Tibial nerve (tissue), 4 donors: ENCODE results near the gene CEP85L.

Experiments used
- CTCF ChIP-seq, 5 experiments: fragments of 200-600 bp in 3 of 5; fragments of 450-650 bp in 2 of 5; sonication (generic) in 3 of 5; IDR thresholded peaks; one replicate each; pipeline ENCODE4 v1.5.1; 2016 to 2019; ENCODE audit warnings: antibody characterized with exemption in 5 of 5, mild to moderate bottlenecking in 3 of 5, moderate library complexity in 2 of 5
- EP300 ChIP-seq, 2 donors: sonication (generic); formaldehyde crosslinking; IDR thresholded peaks; one replicate each; pipeline ENCODE4 v1.6.1; 2017; ENCODE audit warnings: antibody characterized with exemption in 2 of 2, mild to moderate bottlenecking in 1 of 2
- POLR2A ChIP-seq, 2 donors: fragments of 450-650 bp; IDR thresholded peaks; one replicate each; pipeline ENCODE4 v1.6.1; 2017; ENCODE audit warnings: antibody characterized with exemption in 2 of 2, mild to moderate bottlenecking in 2 of 2, moderate library complexity in 2 of 2

- TF ChIP-seq POLR2A (IDR thresholded peaks at IDR 0.05) (no peak), CTCF (IDR thresholded peaks at IDR 0.05) (no peak), EP300 (IDR thresholded peaks at IDR 0.05) (no peak)
Observed at GRCh38 chr6:118524686-118525085, 126.7 kb downstream of the CEP85L start.
